Mesenchymal stem cell (in vitro differentiated cells and primary cell): ENCODE results near the gene CZIB.
A peak's percentile ranks its signal among the peaks of the same experiment; 100 is the strongest.

Experiments used
- DNase-seq: peaks from one replicate; pipeline ENCODE4 v3.0.0-alpha.2; 2013
- H2AFZ ChIP-seq: one replicate; pipeline ENCODE4 v1.6.1; 2013; ENCODE audit warnings: low read depth, mild to moderate bottlenecking, control low read depth, inconsistent platforms, low read length, moderate library complexity
- H2AK5ac ChIP-seq: 2 replicates; pipeline ENCODE4 v1.6.1; 2013; ENCODE audit warnings: low read length, moderate library complexity, mild to moderate bottlenecking, inconsistent platforms; ENCODE audit not compliant: severe bottlenecking
- H2BK120ac ChIP-seq: one replicate; pipeline ENCODE4 v1.6.1; 2013; ENCODE audit warnings: low read depth, mild to moderate bottlenecking, inconsistent platforms, low read length, moderate library complexity
- H2BK12ac ChIP-seq, 2 experiments: one replicate each; pipeline ENCODE4 v1.6.1; 2013; ENCODE audit warnings: inconsistent platforms in 2 of 2, low read length in 2 of 2, mild to moderate bottlenecking in 2 of 2, moderate library complexity in 2 of 2, control low read depth in 1 of 2
- H2BK15ac ChIP-seq: one replicate; pipeline ENCODE4 v1.6.1; 2013; ENCODE audit warnings: mild to moderate bottlenecking, low read depth, inconsistent platforms; ENCODE audit not compliant: poor library complexity, severe bottlenecking
- H2BK5ac ChIP-seq: 2 replicates; pipeline ENCODE4 v1.6.1; 2013; ENCODE audit warnings: low read depth, mild to moderate bottlenecking, low read length, control low read depth, inconsistent platforms; ENCODE audit not compliant: poor library complexity, severe bottlenecking
- H3K14ac ChIP-seq, 2 experiments: one replicate each; pipeline ENCODE4 v1.6.1; 2013; ENCODE audit warnings: inconsistent platforms in 2 of 2, low read length in 2 of 2, control low read depth in 1 of 2, mild to moderate bottlenecking in 1 of 2, moderate library complexity in 1 of 2
- H3K18ac ChIP-seq, 2 experiments: one replicate each; pipeline ENCODE4 v1.6.1; 2013; ENCODE audit warnings: inconsistent platforms in 2 of 2, low read length in 2 of 2, control low read depth in 1 of 2, low read depth in 1 of 2, mild to moderate bottlenecking in 1 of 2
- H3K23ac ChIP-seq, 2 experiments: one replicate each; pipeline ENCODE4 v1.6.1; 2013; ENCODE audit warnings: inconsistent platforms in 2 of 2, low read length in 2 of 2, mild to moderate bottlenecking in 2 of 2, moderate library complexity in 2 of 2, control low read depth in 1 of 2
- H3K27ac ChIP-seq: 2 replicates; pipeline ENCODE4 v1.5.1; 2013; ENCODE audit warnings: mild to moderate bottlenecking, moderate library complexity, low read length, control low read depth, inconsistent platforms; ENCODE audit not compliant: poor library complexity, severe bottlenecking
- H3K27me3 ChIP-seq, 2 experiments: 2 replicates each; pipeline versions ENCODE4 v1.6.1 to v1.7.0; 2013; ENCODE audit warnings: low read length in 2 of 2, mild to moderate bottlenecking in 2 of 2, moderate library complexity in 2 of 2, control low read depth in 1 of 2, inconsistent platforms in 1 of 2; ENCODE audit not compliant: control insufficient read depth in 1 of 2, insufficient read depth in 1 of 2
- H3K36me3 ChIP-seq, 2 experiments: 2 replicates each; pipeline versions ENCODE4 v1.6.1 to v1.7.0; 2013; ENCODE audit warnings: low read length in 2 of 2, control low read depth in 1 of 2, inconsistent platforms in 1 of 2, low read depth in 1 of 2, mild to moderate bottlenecking in 1 of 2; ENCODE audit not compliant: insufficient read depth in 2 of 2, control insufficient read depth in 1 of 2
- H3K4ac ChIP-seq, 2 experiments: one replicate each; pipeline ENCODE4 v1.6.1; 2013; ENCODE audit warnings: inconsistent platforms in 2 of 2, low read length in 2 of 2, mild to moderate bottlenecking in 2 of 2, moderate library complexity in 2 of 2, control low read depth in 1 of 2, low read depth in 1 of 2
- H3K4me1 ChIP-seq: 2 replicates; pipeline ENCODE4 v1.6.1; 2013; ENCODE audit warnings: low read depth, low read length, control low read depth; ENCODE audit not compliant: control insufficient read depth, insufficient read depth
- H3K4me2 ChIP-seq: 2 replicates; pipeline ENCODE4 v1.6.1; 2013; ENCODE audit warnings: low read length, mild to moderate bottlenecking, inconsistent platforms; ENCODE audit not compliant: poor library complexity, severe bottlenecking
- H3K4me3 ChIP-seq, 2 experiments: 2 replicates each; pipeline versions ENCODE4 v1.5.1 to v1.7.0; 2013; ENCODE audit warnings: low read length in 2 of 2, mild to moderate bottlenecking in 2 of 2, control low read depth in 1 of 2, low read depth in 1 of 2; ENCODE audit not compliant: insufficient read depth in 1 of 2
- H3K79me1 ChIP-seq: replicated peaks from 2 replicates; pipeline ENCODE4 v1.6.1; 2013; ENCODE audit warnings: mild to moderate bottlenecking, control low read depth, low read length, inconsistent platforms; ENCODE audit not compliant: poor library complexity, severe bottlenecking
- H3K9ac ChIP-seq: 2 replicates; pipeline ENCODE4 v1.7.0; 2013; ENCODE audit warnings: mild to moderate bottlenecking, low read length, moderate library complexity
- H3K9me3 ChIP-seq: 2 replicates; pipeline ENCODE4 v1.7.0; 2013; ENCODE audit warnings: mild to moderate bottlenecking, low read length; ENCODE audit not compliant: control insufficient read depth
- H4K8ac ChIP-seq: one replicate; pipeline ENCODE4 v1.6.1; 2013; ENCODE audit warnings: inconsistent platforms, mild to moderate bottlenecking, low read length, moderate library complexity
- H4K91ac ChIP-seq: one replicate; pipeline ENCODE4 v1.6.1; 2013; ENCODE audit warnings: mild to moderate bottlenecking, low read length, inconsistent platforms
- WGBS: methylation state at CpG from one replicate; pipeline ENCODE4 v1.1.7; 2013; ENCODE audit warnings: mixed read lengths; 5-methylcytosine and 5-hydroxymethylcytosine counted together

Gene CZIB

GRCh38 chr1:53255031-53255430 lies 34.6 kb upstream of the CZIB start:
- no peak overlapping the region for H4K8ac ChIP-seq
- peaks cover 8 to 36% of the 10 kb centered on the region in 2 experiments for H3K36me3 ChIP-seq
- no peak overlapping the region for H4K91ac ChIP-seq
- H3K14ac ChIP-seq = no peak overlapping the region
- no peak overlapping the region for H2BK15ac ChIP-seq
- no peak for DNase-seq
- no peaks in the 10 kb centered on the region for H3K27me3 ChIP-seq
- H3K4me3 ChIP-seq = no peak overlapping the region
- no peak overlapping the region for H3K9ac ChIP-seq
- H3K4ac ChIP-seq = no peak overlapping the region
- no peak overlapping the region for H2BK5ac ChIP-seq
- H2BK120ac ChIP-seq = no peak overlapping the region
- H3K27ac ChIP-seq = no peak overlapping the region
- H3K79me1 ChIP-seq = no peaks in the 10 kb centered on the region
- WGBS = 96% methylated on average over 4 of the region's 4 CpGs
- no peak overlapping the region for H3K4me2 ChIP-seq
- H3K23ac ChIP-seq = no peak overlapping the region
- H3K9me3 ChIP-seq = no peaks in the 10 kb centered on the region
- no peak overlapping the region for H2AFZ ChIP-seq
- no peak overlapping the region for H3K18ac ChIP-seq
- peaks cover 3% of the 10 kb centered on the region for H3K4me1 ChIP-seq
- no peak overlapping the region for H2BK12ac ChIP-seq
- no peak overlapping the region for H2AK5ac ChIP-seq

- no peak overlapping the region for H3K4ac ChIP-seq
- DNase-seq = peak; percentile 60
- no peaks in the 10 kb centered on the region for H3K79me1 ChIP-seq
- H2BK15ac ChIP-seq = no peak overlapping the region
- no peak overlapping the region for H2BK5ac ChIP-seq
- no peak overlapping the region for H3K14ac ChIP-seq
- H4K91ac ChIP-seq = no peak overlapping the region
- H3K4me2 ChIP-seq = no peak overlapping the region
- peaks cover 12 to 37% of the 10 kb centered on the region in 2 experiments for H3K36me3 ChIP-seq
- no peak overlapping the region for H4K8ac ChIP-seq
- 54% methylated on average over 4 of the region's 4 CpGs for WGBS
- H2AK5ac ChIP-seq = no peak overlapping the region
- peaks cover 4% of the 10 kb centered on the region for H3K4me1 ChIP-seq
- no peaks in the 10 kb centered on the region for H3K9me3 ChIP-seq
- no peaks in the 10 kb centered on the region for H3K27me3 ChIP-seq
- H2BK120ac ChIP-seq = no peak overlapping the region
- H2AFZ ChIP-seq = no peak overlapping the region
- H3K18ac ChIP-seq = no peak overlapping the region
- no peak overlapping the region for H3K23ac ChIP-seq
- no peak overlapping the region for H3K27ac ChIP-seq
- H2BK12ac ChIP-seq = peak overlapping the region in 1 of 2 experiments; percentile 19
- no peak overlapping the region for H3K4me3 ChIP-seq
- peak overlapping the region; percentile 20 for H3K9ac ChIP-seq
These were observed 33.7 kb upstream of the CZIB start for GRCh38 chr1:53254011-53254640.

- Histone ChIP-seq H2BK15ac (no peak overlapping the region), H2BK12ac (no peak overlapping the region), H2BK5ac (no peak overlapping the region), H3K27me3 (no peaks in the 10 kb centered on the region), H2AK5ac (no peak overlapping the region), H3K79me1 (no peaks in the 10 kb centered on the region), H4K91ac (no peak overlapping the region), H3K27ac (no peak overlapping the region), H3K4me1 (peaks cover 5% of the 10 kb centered on the region), H2BK120ac (no peak overlapping the region), H3K36me3 (peaks cover 3 to 36% of the 10 kb centered on the region in 2 experiments), H3K9ac (no peak overlapping the region), H3K18ac (no peak overlapping the region), H3K4me3 (no peak overlapping the region), H3K23ac (no peak overlapping the region), H3K4ac (no peak overlapping the region), H4K8ac (no peak overlapping the region), H3K9me3 (no peaks in the 10 kb centered on the region), H2AFZ (no peak overlapping the region), H3K4me2 (no peak overlapping the region), H3K14ac (no peak overlapping the region)
- no peak for DNase-seq
- 89% methylated on average over 4 of the region's 4 CpGs for WGBS
These were observed 29.9 kb upstream of the CZIB start for GRCh38 chr1:53250325-53250724.

- WGBS = 40% methylated on average over 2 of the region's 3 CpGs
- Histone ChIP-seq H2BK12ac (no peak overlapping the region), H3K36me3 (peaks cover 3 to 36% of the 10 kb centered on the region in 2 experiments), H3K9me3 (no peaks in the 10 kb centered on the region), H4K91ac (no peak overlapping the region), H3K9ac (no peak overlapping the region), H4K8ac (no peak overlapping the region), H3K27me3 (no peaks in the 10 kb centered on the region), H2AK5ac (no peak overlapping the region), H3K4me1 (peaks cover 5% of the 10 kb centered on the region), H3K4me2 (no peak overlapping the region), H3K79me1 (no peaks in the 10 kb centered on the region), H2BK5ac (no peak overlapping the region), H2AFZ (no peak overlapping the region), H2BK15ac (no peak overlapping the region), H2BK120ac (no peak overlapping the region), H3K14ac (no peak overlapping the region), H3K23ac (no peak overlapping the region), H3K18ac (no peak overlapping the region), H3K27ac (no peak overlapping the region), H3K4ac (no peak overlapping the region), H3K4me3 (no peak overlapping the region)
- peak; percentile 50 for DNase-seq
These were observed 29.3 kb upstream of the CZIB start for GRCh38 chr1:53249706-53250105.
